SK-N-SH (cell line): ENCODE measurements around the gene CATSPERD. TPM values are rescaled to one million over a fixed set of nuclear protein-coding genes. Genes with fewer than 3 reads are reported as not detected.

Experiments used
- CTCF ChIA-PET: fragments of 300-600, 350-600 bp; formaldehyde crosslinking; extraction: SDS; loops from one replicate; lab custom pipeline; 2021; lab: Yijun Ruan, JAX
- POLR2A ChIA-PET: fragments of 350-600 bp; sonication (Branson Sonifier 250); formaldehyde crosslinking; extraction: SDS; loops from one replicate; lab custom pipeline; 2020; ENCODE audit warnings: antibody characterized with exemption, inconsistent platforms; lab: Yijun Ruan, JAX
- DNase-seq: peaks from one replicate; pipeline ENCODE4 v3.0.0; 2012
- H2AFZ ChIP-seq: fragments of 200-600 bp; sonication (generic); 2 replicates; pipeline ENCODE4 v1.8.1; 2016; ENCODE audit warnings: antibody characterized with exemption, mild to moderate bottlenecking, low read depth
- H3F3A ChIP-seq: fragments of 200-600 bp; sonication (generic); replicated peaks from 2 replicates; pipeline ENCODE3; 2016; ENCODE audit warnings: antibody characterized with exemption, mild to moderate bottlenecking; ENCODE audit not compliant: insufficient read depth
- H3K27ac ChIP-seq, 2 experiments: fragments of 200-500 bp in 1 of 2; fragments of 200-600 bp in 1 of 2; sonication (Bioruptor generic) in 1 of 2; sonication (generic), shearing (Covaris generic) in 1 of 2; 2 replicates each; pipeline versions ENCODE4 v1.5.1 to v1.6.1; 2014 to 2016; ENCODE audit warnings: low read depth in 2 of 2, inconsistent platforms in 1 of 2, low read length in 1 of 2, mild to moderate bottlenecking in 1 of 2, mixed read lengths in 1 of 2
- H3K27me3 ChIP-seq: fragments of 200-600 bp; sonication (generic), shearing (Covaris generic); 2 replicates; pipeline ENCODE4 v1.6.1; 2016; ENCODE audit warnings: mixed run types; ENCODE audit not compliant: insufficient read depth
- H3K36me3 ChIP-seq, 2 experiments: fragments of 200-500 bp in 1 of 2; fragments of 200-600 bp in 1 of 2; sonication (Bioruptor generic) in 1 of 2; sonication (generic) in 1 of 2; replicated peaks in 1 of 2; 2 replicates each; pipeline versions ENCODE3 to v1.5.1; 2014 to 2016; ENCODE audit warnings: low read length in 1 of 2, mild to moderate bottlenecking in 1 of 2; ENCODE audit not compliant: insufficient read depth in 2 of 2, control insufficient read depth in 1 of 2
- H3K4me1 ChIP-seq, 2 experiments: fragments of 200-500 bp in 1 of 2; fragments of 200-600 bp in 1 of 2; sonication (Bioruptor generic) in 1 of 2; sonication (generic), shearing (Covaris generic) in 1 of 2; 2 replicates each; pipeline versions ENCODE4 v1.5.1 to v1.6.1; 2014 to 2016; ENCODE audit warnings: low read depth in 1 of 2, low read length in 1 of 2, mixed run types in 1 of 2; ENCODE audit not compliant: insufficient read depth in 2 of 2, control insufficient read depth in 1 of 2
- H3K4me2 ChIP-seq: fragments of 200-600 bp; sonication (generic), shearing (Covaris generic); 2 replicates; pipeline ENCODE4 v1.6.1; 2017; ENCODE audit warnings: mixed run types
- H3K4me3 ChIP-seq, 2 experiments: fragments of 200-500 bp in 1 of 2; fragments of 200-600 bp in 1 of 2; sonication (Bioruptor generic) in 1 of 2; sonication (generic), shearing (Covaris generic) in 1 of 2; 2 replicates each; pipeline versions ENCODE4 v1.5.1 to v1.8.1; 2014 to 2016; ENCODE audit warnings: low read depth in 2 of 2, inconsistent platforms in 1 of 2, low read length in 1 of 2, mild to moderate bottlenecking in 1 of 2, mixed read lengths in 1 of 2, moderate library complexity in 1 of 2
- H3K79me2 ChIP-seq: fragments of 200-600 bp; sonication (generic); 2 replicates; pipeline ENCODE4 v1.8.1; 2017; ENCODE audit warnings: mild to moderate bottlenecking; ENCODE audit not compliant: insufficient read depth
- H3K9ac ChIP-seq: fragments of 200-600 bp; sonication (generic); 2 replicates; pipeline ENCODE4 v1.6.1; 2017; ENCODE audit warnings: mixed run types
- H3K9me2 ChIP-seq: fragments of 200-600 bp; sonication (generic); 2 replicates; pipeline ENCODE4 v1.6.1; 2017; ENCODE audit warnings: mixed run types
- H3K9me3 ChIP-seq: fragments of 200-600 bp; sonication (generic); 2 replicates; pipeline ENCODE4 v1.6.1; 2017; ENCODE audit warnings: mixed run types, mild to moderate bottlenecking, moderate library complexity
- H4K20me1 ChIP-seq: fragments of 200-600 bp; sonication (generic); 2 replicates; pipeline ENCODE4 v1.6.1; 2017; ENCODE audit warnings: mild to moderate bottlenecking, mixed run types; ENCODE audit not compliant: insufficient read depth
- EP300 ChIP-seq, 2 experiments: IDR thresholded peaks; 2 replicates each; pipeline versions ENCODE4 v1.4.0 to v1.6.1; 2012; ENCODE audit warnings: borderline replicate concordance in 1 of 2, low read depth in 1 of 2, low read length in 1 of 2
- EZH2phosphoT487 ChIP-seq: fragments of 200-600 bp; sonication (generic); IDR thresholded peaks from 2 replicates; pipeline ENCODE4 v1.6.1; 2017; ENCODE audit warnings: low read depth, mixed run types, mild to moderate bottlenecking, antibody characterized with exemption, moderate library complexity, borderline replicate concordance
- FOSL2 ChIP-seq: IDR thresholded peaks from 2 replicates; pipeline ENCODE4 v1.4.0; 2012; ENCODE audit warnings: low read depth, mild to moderate bottlenecking, moderate library complexity, borderline replicate concordance
- JUND ChIP-seq: IDR thresholded peaks from 2 replicates; pipeline ENCODE4 v1.4.0; 2012
- MXI1 ChIP-seq: IDR thresholded peaks from 2 replicates; pipeline ENCODE4 v1.6.1; 2012; ENCODE audit warnings: mild to moderate bottlenecking, low read depth, low read length, improper control_type of control experiment
- POLR2AphosphoS5 ChIP-seq: IDR thresholded peaks from 2 replicates; pipeline ENCODE4 v1.6.1; 2012; ENCODE audit warnings: low read depth, low read length
- RFX5 ChIP-seq: IDR thresholded peaks from 2 replicates; pipeline ENCODE4 v1.6.1; 2012; ENCODE audit warnings: mild to moderate bottlenecking, improper control_type of control experiment, low read length
- RXRA ChIP-seq: IDR thresholded peaks from 2 replicates; pipeline ENCODE4 v1.4.0; 2012; ENCODE audit warnings: low read depth, mild to moderate bottlenecking, borderline replicate concordance
- SIN3A ChIP-seq: IDR thresholded peaks from 2 replicates; pipeline ENCODE4 v1.6.1; 2012; ENCODE audit warnings: low read depth, mild to moderate bottlenecking, low read length, moderate library complexity, borderline replicate concordance
- SMC3 ChIP-seq: IDR thresholded peaks from 2 replicates; pipeline ENCODE4 v1.6.1; 2012; ENCODE audit warnings: low read depth, low read length, improper control_type of control experiment
- TCF12 ChIP-seq: IDR thresholded peaks from 2 replicates; pipeline ENCODE4 v1.4.0; 2012
- YY1 ChIP-seq: IDR thresholded peaks from 2 replicates; pipeline ENCODE4 v1.4.0; 2012; ENCODE audit warnings: low read depth, mild to moderate bottlenecking
- WGBS: methylation state at CpG from one replicate; pipeline ENCODE4 v1.1.6; 2017; ENCODE audit warnings: low lambda C conversion rate; 5-methylcytosine and 5-hydroxymethylcytosine counted together
- polyA plus RNA-seq, 3 experiments: library from polyadenylated mRNA; depleted of rRNA; stranded (reverse); fragments of >200 nt; gene quantifications; 2 replicates each; pipeline ENCODE4 v1.2.3, GENCODE V29; 2012
- TF ChIP-seq, protein P1 (sequence below): IDR thresholded peaks from 2 replicates; pipeline ENCODE4 v1.6.1; 2012; ENCODE audit warnings: mild to moderate bottlenecking, low read depth, low read length, moderate library complexity
- TF ChIP-seq, protein P2 (sequence below): fragments of 150-350 bp; IDR thresholded peaks from 2 replicates; pipeline ENCODE4 v1.6.1; 2017; ENCODE audit warnings: antibody characterized with exemption, low read length, low read depth, borderline replicate concordance
- TF ChIP-seq, protein P3 (sequence below): fragments of 150-350 bp; IDR thresholded peaks from 2 replicates; pipeline ENCODE4 v1.6.1; 2016; ENCODE audit warnings: mild to moderate bottlenecking, low read depth, low read length
- TF ChIP-seq, protein P4 (sequence below): IDR thresholded peaks from 2 replicates; pipeline ENCODE4; 2012
- TF ChIP-seq, protein P5 (sequence below): fragments of 200-600 bp; sonication (generic); IDR thresholded peaks from 2 replicates; pipeline ENCODE4 v1.6.1; 2017; ENCODE audit warnings: antibody characterized with exemption, mild to moderate bottlenecking, moderate library complexity

Gene CATSPERD
- polyA plus RNA-seq, 1 of the 3 experiments (the other 2 are of a cell fraction) = not detected

DNA sequence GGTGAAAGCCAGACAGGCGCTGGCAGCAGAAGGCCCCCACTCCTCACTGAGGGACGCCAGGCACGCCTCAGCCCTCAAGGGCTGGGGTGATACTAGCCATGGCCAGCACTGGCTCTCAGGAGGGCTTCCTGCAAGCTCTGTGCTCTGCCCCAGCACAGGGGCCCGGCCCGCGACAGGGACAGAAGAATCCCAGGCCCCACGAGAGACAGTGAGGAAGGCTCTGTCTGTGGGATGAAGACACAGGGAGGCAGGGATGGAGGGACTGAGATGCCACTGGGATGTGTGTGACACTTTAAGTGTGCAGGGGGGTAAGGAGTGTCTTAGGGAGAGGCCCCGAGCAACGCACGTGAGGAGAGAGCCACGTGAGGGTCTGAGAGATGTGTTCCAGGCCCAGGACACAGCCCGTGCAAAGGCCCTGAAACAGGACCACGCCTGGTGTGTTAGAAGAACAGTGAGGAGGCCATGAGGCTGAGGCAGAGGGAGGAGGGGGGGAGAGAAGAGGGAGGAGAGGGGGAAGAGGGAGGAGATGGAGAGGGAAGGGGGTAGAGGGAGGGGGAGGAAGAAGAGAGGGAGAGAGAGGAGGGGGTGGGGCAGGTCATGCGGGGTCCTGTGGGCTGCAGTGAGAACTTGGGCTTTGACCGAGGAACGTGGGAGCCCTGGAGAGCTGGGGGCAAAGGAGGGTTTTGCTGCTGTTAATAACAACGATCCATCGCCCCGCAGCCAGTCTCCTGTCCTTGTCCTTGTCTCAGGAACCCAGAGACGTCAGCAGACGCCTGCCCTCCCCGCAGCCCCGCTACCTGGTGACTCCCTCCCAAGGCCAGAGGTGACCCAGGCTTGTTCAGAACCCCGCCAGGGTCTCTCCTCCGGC is 23.2 kb upstream of the CATSPERD start:
- no peaks in the 10 kb centered on the region for H3K27me3 ChIP-seq
- no peak overlapping the region for H2AFZ ChIP-seq
- H4K20me1 ChIP-seq = peaks cover 48% of the 10 kb centered on the region
- H3K9me3 ChIP-seq = no peaks in the 10 kb centered on the region
- peaks cover 39% of the 10 kb centered on the region; the same call in 1 of the 2 replicates for H3K79me2 ChIP-seq
- peak; percentile 41 for DNase-seq
- H3K4me1 ChIP-seq = peaks cover 0 to 18% of the 10 kb centered on the region in 2 experiments; a peak in 1 of 4 replicates
- H3K27ac ChIP-seq = peak overlapping the region in 1 of 2 experiments; percentile 50; a peak in 1 of 4 replicates
- no peak overlapping the region for H3K4me2 ChIP-seq
- ChIA-PET POLR2A (no interaction called here), CTCF (interaction anchor here (0.6 to 2.6 kb wide), 3 partner anchors 8 to 17 kb away, joined by 3 to 7 read pairs (median 3); no protein-coding TSS in a partner anchor)
- H3K4me3 ChIP-seq = no peak overlapping the region
- no peaks in the 10 kb centered on the region for H3K9me2 ChIP-seq
- WGBS = 89% methylated on average over 21 of the region's 25 CpGs
- no peak overlapping the region for H3K9ac ChIP-seq
- peaks cover 36% of the 10 kb centered on the region for H3F3A ChIP-seq
- TF ChIP-seq TCF12 (no peak), JUND (0 out of 2 replicates have a peak, but pooled peaks have one; percentile 4), RFX5 (no peak), FOSL2 (no peak), EP300 (IDR thresholded peaks at IDR 0.05; ENCODE audit: borderline replicate concordance in 1 of 2, low read depth in 1 of 2, low read length in 1 of 2) (no peak), YY1 (no peak), SIN3A (0 out of 2 replicates have a peak, but pooled peaks have one; percentile 12), MXI1 (no peak), EZH2phosphoT487 (no peak), RXRA (no peak), POLR2AphosphoS5 (peak; percentile 36), SMC3 (no peak)
- TF ChIP-seq, protein P1, sequence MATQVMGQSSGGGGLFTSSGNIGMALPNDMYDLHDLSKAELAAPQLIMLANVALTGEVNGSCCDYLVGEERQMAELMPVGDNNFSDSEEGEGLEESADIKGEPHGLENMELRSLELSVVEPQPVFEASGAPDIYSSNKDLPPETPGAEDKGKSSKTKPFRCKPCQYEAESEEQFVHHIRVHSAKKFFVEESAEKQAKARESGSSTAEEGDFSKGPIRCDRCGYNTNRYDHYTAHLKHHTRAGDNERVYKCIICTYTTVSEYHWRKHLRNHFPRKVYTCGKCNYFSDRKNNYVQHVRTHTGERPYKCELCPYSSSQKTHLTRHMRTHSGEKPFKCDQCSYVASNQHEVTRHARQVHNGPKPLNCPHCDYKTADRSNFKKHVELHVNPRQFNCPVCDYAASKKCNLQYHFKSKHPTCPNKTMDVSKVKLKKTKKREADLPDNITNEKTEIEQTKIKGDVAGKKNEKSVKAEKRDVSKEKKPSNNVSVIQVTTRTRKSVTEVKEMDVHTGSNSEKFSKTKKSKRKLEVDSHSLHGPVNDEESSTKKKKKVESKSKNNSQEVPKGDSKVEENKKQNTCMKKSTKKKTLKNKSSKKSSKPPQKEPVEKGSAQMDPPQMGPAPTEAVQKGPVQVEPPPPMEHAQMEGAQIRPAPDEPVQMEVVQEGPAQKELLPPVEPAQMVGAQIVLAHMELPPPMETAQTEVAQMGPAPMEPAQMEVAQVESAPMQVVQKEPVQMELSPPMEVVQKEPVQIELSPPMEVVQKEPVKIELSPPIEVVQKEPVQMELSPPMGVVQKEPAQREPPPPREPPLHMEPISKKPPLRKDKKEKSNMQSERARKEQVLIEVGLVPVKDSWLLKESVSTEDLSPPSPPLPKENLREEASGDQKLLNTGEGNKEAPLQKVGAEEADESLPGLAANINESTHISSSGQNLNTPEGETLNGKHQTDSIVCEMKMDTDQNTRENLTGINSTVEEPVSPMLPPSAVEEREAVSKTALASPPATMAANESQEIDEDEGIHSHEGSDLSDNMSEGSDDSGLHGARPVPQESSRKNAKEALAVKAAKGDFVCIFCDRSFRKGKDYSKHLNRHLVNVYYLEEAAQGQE = no peak
- TF ChIP-seq, protein P2, sequence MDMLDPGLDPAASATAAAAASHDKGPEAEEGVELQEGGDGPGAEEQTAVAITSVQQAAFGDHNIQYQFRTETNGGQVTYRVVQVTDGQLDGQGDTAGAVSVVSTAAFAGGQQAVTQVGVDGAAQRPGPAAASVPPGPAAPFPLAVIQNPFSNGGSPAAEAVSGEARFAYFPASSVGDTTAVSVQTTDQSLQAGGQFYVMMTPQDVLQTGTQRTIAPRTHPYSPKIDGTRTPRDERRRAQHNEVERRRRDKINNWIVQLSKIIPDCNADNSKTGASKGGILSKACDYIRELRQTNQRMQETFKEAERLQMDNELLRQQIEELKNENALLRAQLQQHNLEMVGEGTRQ = no peak
- TF ChIP-seq, protein P3, sequence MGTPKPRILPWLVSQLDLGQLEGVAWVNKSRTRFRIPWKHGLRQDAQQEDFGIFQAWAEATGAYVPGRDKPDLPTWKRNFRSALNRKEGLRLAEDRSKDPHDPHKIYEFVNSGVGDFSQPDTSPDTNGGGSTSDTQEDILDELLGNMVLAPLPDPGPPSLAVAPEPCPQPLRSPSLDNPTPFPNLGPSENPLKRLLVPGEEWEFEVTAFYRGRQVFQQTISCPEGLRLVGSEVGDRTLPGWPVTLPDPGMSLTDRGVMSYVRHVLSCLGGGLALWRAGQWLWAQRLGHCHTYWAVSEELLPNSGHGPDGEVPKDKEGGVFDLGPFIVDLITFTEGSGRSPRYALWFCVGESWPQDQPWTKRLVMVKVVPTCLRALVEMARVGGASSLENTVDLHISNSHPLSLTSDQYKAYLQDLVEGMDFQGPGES = no peak
- TF ChIP-seq, protein P4, sequence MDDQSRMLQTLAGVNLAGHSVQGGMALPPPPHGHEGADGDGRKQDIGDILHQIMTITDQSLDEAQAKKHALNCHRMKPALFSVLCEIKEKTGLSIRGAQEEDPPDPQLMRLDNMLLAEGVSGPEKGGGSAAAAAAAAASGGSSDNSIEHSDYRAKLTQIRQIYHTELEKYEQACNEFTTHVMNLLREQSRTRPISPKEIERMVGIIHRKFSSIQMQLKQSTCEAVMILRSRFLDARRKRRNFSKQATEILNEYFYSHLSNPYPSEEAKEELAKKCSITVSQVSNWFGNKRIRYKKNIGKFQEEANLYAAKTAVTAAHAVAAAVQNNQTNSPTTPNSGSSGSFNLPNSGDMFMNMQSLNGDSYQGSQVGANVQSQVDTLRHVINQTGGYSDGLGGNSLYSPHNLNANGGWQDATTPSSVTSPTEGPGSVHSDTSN = peak; percentile 31; the same call in 1 of the 2 replicates
- TF ChIP-seq, protein P5, sequence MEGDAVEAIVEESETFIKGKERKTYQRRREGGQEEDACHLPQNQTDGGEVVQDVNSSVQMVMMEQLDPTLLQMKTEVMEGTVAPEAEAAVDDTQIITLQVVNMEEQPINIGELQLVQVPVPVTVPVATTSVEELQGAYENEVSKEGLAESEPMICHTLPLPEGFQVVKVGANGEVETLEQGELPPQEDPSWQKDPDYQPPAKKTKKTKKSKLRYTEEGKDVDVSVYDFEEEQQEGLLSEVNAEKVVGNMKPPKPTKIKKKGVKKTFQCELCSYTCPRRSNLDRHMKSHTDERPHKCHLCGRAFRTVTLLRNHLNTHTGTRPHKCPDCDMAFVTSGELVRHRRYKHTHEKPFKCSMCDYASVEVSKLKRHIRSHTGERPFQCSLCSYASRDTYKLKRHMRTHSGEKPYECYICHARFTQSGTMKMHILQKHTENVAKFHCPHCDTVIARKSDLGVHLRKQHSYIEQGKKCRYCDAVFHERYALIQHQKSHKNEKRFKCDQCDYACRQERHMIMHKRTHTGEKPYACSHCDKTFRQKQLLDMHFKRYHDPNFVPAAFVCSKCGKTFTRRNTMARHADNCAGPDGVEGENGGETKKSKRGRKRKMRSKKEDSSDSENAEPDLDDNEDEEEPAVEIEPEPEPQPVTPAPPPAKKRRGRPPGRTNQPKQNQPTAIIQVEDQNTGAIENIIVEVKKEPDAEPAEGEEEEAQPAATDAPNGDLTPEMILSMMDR = no peak
- peaks cover 19 to 70% of the 10 kb centered on the region in 2 experiments for H3K36me3 ChIP-seq
